Endodermal cell (in vitro differentiated cells): Measurements from ENCODE around the gene FKBP2. TPM values are rescaled to one million over a fixed set of nuclear protein-coding genes. Genes with fewer than 3 reads are reported as not detected.

Experiments used
- DNase-seq: peaks from one replicate; pipeline ENCODE4 v3.0.0-alpha.2; 2017
- H3K27ac ChIP-seq: 2 replicates; pipeline ENCODE4 v1.5.1; 2013; ENCODE audit warnings: mild to moderate bottlenecking, low read depth, low read length, moderate library complexity
- H3K27me3 ChIP-seq: 2 replicates; pipeline ENCODE4 v1.6.1; 2013; ENCODE audit warnings: mild to moderate bottlenecking, low read length, moderate library complexity; ENCODE audit not compliant: insufficient read depth, control insufficient read depth, poor library complexity, severe bottlenecking
- H3K36me3 ChIP-seq: 2 replicates; pipeline ENCODE4 v1.7.0; 2013; ENCODE audit warnings: mild to moderate bottlenecking, low read length, moderate library complexity; ENCODE audit not compliant: control insufficient read depth, insufficient read depth
- H3K4me1 ChIP-seq: one replicate; pipeline ENCODE4 v1.7.0; 2013; ENCODE audit warnings: low read length; ENCODE audit not compliant: control insufficient read depth, insufficient read depth
- H3K4me3 ChIP-seq: 2 replicates; pipeline ENCODE4 v1.5.1; 2013; ENCODE audit warnings: mild to moderate bottlenecking, low read length, moderate library complexity
- H3K9ac ChIP-seq: 2 replicates; pipeline ENCODE4 v1.6.1; 2013; ENCODE audit warnings: mild to moderate bottlenecking, low read length, moderate library complexity; ENCODE audit not compliant: poor library complexity, severe bottlenecking; ENCODE audit errors: extremely low read depth
- H3K9me3 ChIP-seq: 2 replicates; pipeline ENCODE4 v1.6.1; 2013; ENCODE audit warnings: mild to moderate bottlenecking, low read length, moderate library complexity; ENCODE audit not compliant: control insufficient read depth
- H3K27ac Mint-ChIP-seq: 2 replicates; pipeline ENCODE4 v1.8.0; 2020; ENCODE audit warnings: mixed read lengths
- H3K27me3 Mint-ChIP-seq: 2 replicates; pipeline ENCODE4 v1.8.0; 2021; ENCODE audit warnings: mild to moderate bottlenecking, mixed read lengths; ENCODE audit not compliant: insufficient read depth
- H3K36me3 Mint-ChIP-seq: 2 replicates; pipeline ENCODE4 v1.8.0; 2020; ENCODE audit warnings: low read depth, mixed read lengths
- H3K4me1 Mint-ChIP-seq: 2 replicates; pipeline ENCODE4 v1.8.0; 2020; ENCODE audit warnings: mixed read lengths
- H3K4me3 Mint-ChIP-seq: 2 replicates; pipeline ENCODE4 v1.8.0; 2020; ENCODE audit warnings: mild to moderate bottlenecking, moderate library complexity, mixed read lengths
- H3K9me3 Mint-ChIP-seq: 2 replicates; pipeline ENCODE4 v1.8.0; 2020; ENCODE audit warnings: mild to moderate bottlenecking, mixed read lengths
- WGBS, 2 experiments: methylation state at CpG; one replicate each; pipeline versions ENCODE4 v1.1.5 to v1.1.7; 2013; ENCODE audit warnings: missing lambda C conversion rate in 2 of 2, mixed read lengths in 1 of 2; ENCODE audit not compliant: insufficient coverage in 1 of 2, insufficient read length in 1 of 2; 5-methylcytosine and 5-hydroxymethylcytosine counted together
- total RNA-seq, 2 donors: library from RNA; stranded (reverse); fragmentation: NEBNext Ultra II Directional in 1 of 2; extraction: Animal tissue kit (Norgen Biotek cat#: 25700) in 1 of 2; gene quantifications; 2 replicates in 1 of 2; 3 replicates in 1 of 2; pipeline ENCODE4 v1.2.1, GENCODE V29; 2021
- TF ChIP-seq, protein P1 (sequence below): fragments of 200-600 bp; sonication (generic); conservative IDR thresholded peaks from 2 replicates; pipeline ENCODE4 v1.5.0; 2021; ENCODE audit warnings: antibody characterized with exemption, mild to moderate bottlenecking

Gene FKBP2
- total RNA-seq, 2 donors from 2014 or later: 44.6 to 53.7 TPM

DNA sequence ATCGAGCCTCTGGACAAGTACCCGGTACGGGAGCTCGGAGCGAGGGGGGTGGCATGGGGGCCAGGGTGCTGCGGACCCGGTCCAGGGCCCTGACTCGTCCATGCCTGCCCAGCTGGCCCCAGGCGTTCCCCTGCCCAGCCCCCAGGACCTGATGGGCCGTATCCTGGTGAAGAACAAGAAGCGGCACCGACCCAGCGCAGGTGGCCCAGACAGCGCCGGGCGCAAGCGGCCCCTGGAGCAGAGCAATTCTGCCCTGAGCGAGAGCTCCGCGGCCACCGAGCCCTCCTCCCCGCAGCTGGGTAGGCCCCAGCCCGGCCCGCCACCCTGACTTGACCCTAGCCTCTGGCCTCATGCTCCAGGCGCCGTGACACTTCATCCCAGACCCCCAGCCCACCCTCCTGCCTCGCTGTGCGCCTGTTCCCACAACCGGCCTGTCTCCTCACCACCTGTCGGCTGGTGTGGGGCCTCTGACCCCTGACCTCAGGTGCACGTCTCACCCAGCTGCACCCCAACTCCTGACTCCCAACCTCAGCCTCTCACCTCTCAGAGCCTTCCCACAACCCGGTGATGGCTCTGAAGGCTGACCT is 18.1 kb downstream of the FKBP2 start:
- no peak for DNase-seq
- Histone ChIP-seq H3K4me3 (no peak overlapping the region), H3K27ac (no peak overlapping the region), H3K9me3 (no peaks in the 10 kb centered on the region), H3K27me3 (no peaks in the 10 kb centered on the region), H3K4me1 (no peaks in the 10 kb centered on the region), H3K36me3 (peaks cover 70% of the 10 kb centered on the region), H3K9ac (no peak overlapping the region)
- TF ChIP-seq, protein P1, sequence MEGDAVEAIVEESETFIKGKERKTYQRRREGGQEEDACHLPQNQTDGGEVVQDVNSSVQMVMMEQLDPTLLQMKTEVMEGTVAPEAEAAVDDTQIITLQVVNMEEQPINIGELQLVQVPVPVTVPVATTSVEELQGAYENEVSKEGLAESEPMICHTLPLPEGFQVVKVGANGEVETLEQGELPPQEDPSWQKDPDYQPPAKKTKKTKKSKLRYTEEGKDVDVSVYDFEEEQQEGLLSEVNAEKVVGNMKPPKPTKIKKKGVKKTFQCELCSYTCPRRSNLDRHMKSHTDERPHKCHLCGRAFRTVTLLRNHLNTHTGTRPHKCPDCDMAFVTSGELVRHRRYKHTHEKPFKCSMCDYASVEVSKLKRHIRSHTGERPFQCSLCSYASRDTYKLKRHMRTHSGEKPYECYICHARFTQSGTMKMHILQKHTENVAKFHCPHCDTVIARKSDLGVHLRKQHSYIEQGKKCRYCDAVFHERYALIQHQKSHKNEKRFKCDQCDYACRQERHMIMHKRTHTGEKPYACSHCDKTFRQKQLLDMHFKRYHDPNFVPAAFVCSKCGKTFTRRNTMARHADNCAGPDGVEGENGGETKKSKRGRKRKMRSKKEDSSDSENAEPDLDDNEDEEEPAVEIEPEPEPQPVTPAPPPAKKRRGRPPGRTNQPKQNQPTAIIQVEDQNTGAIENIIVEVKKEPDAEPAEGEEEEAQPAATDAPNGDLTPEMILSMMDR: no peak
- Mint-ChIP-seq H3K27ac (no peak overlapping the region), H3K4me1 (no peaks in the 10 kb centered on the region), H3K36me3 (peaks cover 53% of the 10 kb centered on the region), H3K9me3 (no peaks in the 10 kb centered on the region), H3K4me3 (no peak overlapping the region), H3K27me3 (no peaks in the 10 kb centered on the region)
- WGBS, 2 experiments: 95 to 97% methylated on average over 17 to 32 of the region's 32 CpGs

- Histone ChIP-seq H3K4me3 (no peak overlapping the region), H3K36me3 (peaks cover 70% of the 10 kb centered on the region), H3K27me3 (no peaks in the 10 kb centered on the region), H3K27ac (no peak overlapping the region), H3K4me1 (no peaks in the 10 kb centered on the region), H3K9me3 (no peaks in the 10 kb centered on the region), H3K9ac (no peak overlapping the region)
- TF ChIP-seq, protein P1: no peak
- 96 to 98% methylated on average over 4 of the region's 4 CpGs for WGBS, 2 experiments
- no peak overlapping the region for H3K27ac Mint-ChIP-seq
- H3K27me3 Mint-ChIP-seq: no peaks in the 10 kb centered on the region
- no peaks in the 10 kb centered on the region for H3K4me1 Mint-ChIP-seq
- H3K4me3 Mint-ChIP-seq: no peak overlapping the region
- peaks cover 56% of the 10 kb centered on the region for H3K36me3 Mint-ChIP-seq
- H3K9me3 Mint-ChIP-seq: no peaks in the 10 kb centered on the region
- no peak for DNase-seq
These were observed 18.7 kb downstream of the FKBP2 start for GRCh38 chr11:64259533-64260067.

- Mint-ChIP-seq H3K4me3 (no peak overlapping the region), H3K27ac (no peak overlapping the region)
These were observed 19.3 kb downstream of the FKBP2 start for GRCh38 chr11:64260147-64260708.

More at GRCh38 chr11:64260147-64260708, 19.3 kb downstream of the FKBP2 start:
- Mint-ChIP-seq H3K9me3 (no peaks in the 10 kb centered on the region), H3K4me1 (no peaks in the 10 kb centered on the region), H3K27me3 (no peaks in the 10 kb centered on the region), H3K36me3 (peaks cover 56% of the 10 kb centered on the region)
- no peaks in the 10 kb centered on the region for H3K27me3 ChIP-seq
- DNase-seq: no peak
- no peaks in the 10 kb centered on the region for H3K9me3 ChIP-seq
- 95 to 96% methylated on average over 5 to 6 of the region's 6 CpGs for WGBS, 2 experiments
- TF ChIP-seq, protein P1: no peak
- peaks cover 66% of the 10 kb centered on the region for H3K36me3 ChIP-seq
- H3K4me3 ChIP-seq: no peak overlapping the region
- no peak overlapping the region for H3K27ac ChIP-seq
- no peak overlapping the region for H3K9ac ChIP-seq
- no peaks in the 10 kb centered on the region for H3K4me1 ChIP-seq
